ENCODE results near the gene KRT79. TPM values are rescaled to one million over a fixed set of nuclear protein-coding genes. Genes with fewer than 3 reads are reported as not detected.

Gene KRT79
- total and polyA plus RNA-seq, 2 of the 8 experiments (the other 6 are each of a cell fraction or from before 2014, with no cell fraction given) = not detected

DNA sequence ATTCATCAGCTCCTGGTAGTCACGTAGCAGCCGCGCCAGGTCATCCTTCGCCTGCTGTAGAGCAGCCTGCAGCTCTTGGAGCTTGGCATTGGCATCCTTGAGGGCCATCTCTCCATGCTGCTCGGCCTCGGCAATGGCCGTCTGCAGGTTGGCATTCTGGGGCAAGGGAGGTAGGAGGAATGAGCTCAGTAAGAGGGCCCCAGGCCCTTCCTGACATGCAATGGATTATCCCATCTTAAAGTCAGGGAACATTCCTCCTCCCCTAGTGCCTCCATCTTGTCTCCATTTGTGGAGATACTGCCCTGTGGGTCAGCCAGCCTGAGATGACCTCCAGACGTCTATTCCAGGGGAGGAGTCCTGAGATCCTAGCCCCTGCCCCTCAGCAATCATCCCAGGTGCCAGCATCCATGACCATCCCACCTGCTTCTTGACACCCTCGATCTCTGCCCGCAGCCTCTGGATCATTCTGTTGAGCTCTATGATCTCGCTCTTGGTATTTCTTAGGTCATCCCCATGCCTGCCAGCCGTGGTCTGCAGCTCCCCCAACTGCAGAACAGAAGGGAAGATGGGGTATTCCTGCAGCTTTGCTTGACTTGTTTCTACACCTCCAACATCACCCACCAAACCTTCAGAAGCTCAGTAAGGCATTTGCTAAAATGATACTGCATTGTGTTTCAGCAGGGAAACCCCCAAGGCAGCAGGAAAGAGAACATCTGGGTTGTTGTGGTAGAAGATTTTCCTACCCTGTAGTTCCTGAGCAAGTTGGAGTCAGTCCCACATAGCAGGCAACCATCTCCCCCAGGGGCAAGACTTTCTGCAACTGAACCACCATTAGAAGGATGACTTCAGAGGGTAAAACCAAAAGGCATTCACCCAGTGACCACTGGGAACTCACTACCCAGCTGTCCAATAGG, 42.6 kb downstream of the KRT79 start:
- WGBS, 2 experiments (ENCODE audit: extremely low coverage in 1 of 2, insufficient coverage in 1 of 2, insufficient read length in 1 of 2, insufficient replicate concordance in 2 of 2, low coverage in 1 of 2, low lambda C conversion rate in 2 of 2, missing lambda C conversion rate in 1 of 2) = 90% methylated on average over 12 of the region's 12 CpGs; no CpG with 5 or more reads in 1 of the 2 experiments
- Histone ChIP-seq H4K20me1 (replicated peaks in 1 of 2; ENCODE audit: control insufficient read depth in 1 of 2, insufficient read depth in 2 of 2, low read length in 2 of 2) (no peaks in the 10 kb centered on the region), H4K8ac (ENCODE audit: extremely low read depth, insufficient read depth, low read length) (no peak overlapping the region), H2AK5ac (ENCODE audit: low read depth, low read length) (no peak overlapping the region), H3K27me3 (replicated peaks in 1 of 4; ENCODE audit: control insufficient read depth in 3 of 4, extremely low read depth in 1 of 4, insufficient read depth in 3 of 4, low read length in 3 of 4) (no peaks in the 10 kb centered on the region), H3K56ac (replicated peaks; ENCODE audit: insufficient read length, low read depth, low read length) (no peak overlapping the region), H3K23me2 (ENCODE audit: low read depth, low read length) (no peaks in the 10 kb centered on the region), H2BK12ac (ENCODE audit: low read depth, low read length) (no peak overlapping the region), H2BK20ac (ENCODE audit: low read length) (no peak overlapping the region), H3K4me1 (replicated peaks in 1 of 4; ENCODE audit: control insufficient read depth in 3 of 4, insufficient read depth in 4 of 4, low read length in 3 of 4) (no peaks in the 10 kb centered on the region), H3K4me3 (ENCODE audit: extremely low read depth in 1 of 4, insufficient read depth in 2 of 4, low read depth in 3 of 4, low read length in 4 of 4) (no peak overlapping the region), H3K79me1 (ENCODE audit: low read depth, low read length) (no peaks in the 10 kb centered on the region), H3K9ac (replicated peaks in 1 of 4; ENCODE audit: extremely low read depth in 1 of 4, low read depth in 3 of 4, low read length in 3 of 4) (no peak overlapping the region), H3K4ac (replicated peaks; ENCODE audit: insufficient read length, low read depth, low read length) (no peak overlapping the region), H3K36me3 (ENCODE audit: control insufficient read depth in 2 of 4, insufficient read depth in 4 of 4, low read length in 3 of 4) (no peaks in the 10 kb centered on the region), H3K18ac (ENCODE audit: extremely low read depth, low read length) (no peak overlapping the region), H3K9me3 (ENCODE audit: insufficient read depth in 2 of 2, low read depth in 1 of 2, low read length in 1 of 2) (no peaks in the 10 kb centered on the region; a peak in 1 of 4 replicates), H3K14ac (ENCODE audit: insufficient read length) (no peak overlapping the region), H3K23ac (ENCODE audit: insufficient read length) (no peak overlapping the region), H2BK5ac (ENCODE audit: low read depth, low read length) (no peak overlapping the region), H4K5ac (ENCODE audit: insufficient read length, low read depth, low read length) (no peak overlapping the region), H3K79me2 (ENCODE audit: control insufficient read depth in 1 of 2, insufficient read depth in 2 of 2, low read length in 2 of 2) (no peaks in the 10 kb centered on the region), H3K4me2 (ENCODE audit: insufficient read depth in 1 of 2, low read depth in 2 of 2, low read length in 2 of 2) (no peak overlapping the region), H2BK120ac (replicated peaks; ENCODE audit: low read depth, low read length) (no peak overlapping the region), H4K91ac (replicated peaks; ENCODE audit: insufficient read length, low read length) (no peak overlapping the region), H3K27ac (ENCODE audit: low read depth, low read length) (no peak overlapping the region), H2AFZ (ENCODE audit: low read length) (no peak overlapping the region), H2BK15ac (ENCODE audit: low read length) (no peak overlapping the region)
- no peak for TF ChIP-seq KDM4A (IDR thresholded peaks at IDR 0.05; ENCODE audit: low read depth, low read length, severe bottlenecking)
- TF ChIP-seq POU5F1 (IDR thresholded peaks at IDR 0.05; ENCODE audit: low read depth, low read length) = no peak
- DNase-seq (ENCODE audit: low read depth in 1 of 2, low spot score in 2 of 2) (no peak), FAIRE-seq (no peak)
- CTCF ChIA-PET (ENCODE audit: partially characterized antibody) = interaction anchor here (0.7 to 3.7 kb wide), 12 partner anchors 9 to 99 kb away, joined by 3 to 20 read pairs (median 4); partner anchors contain the start of gene KRT76
- POLR2A ChIA-PET (ENCODE audit: partially characterized antibody) = no interaction called here

All from H1 (cell line).